Testis (tissue), 2 donors: ENCODE results near the gene DTL.

Experiments
- CTCF ChIP-seq, 3 experiments: fragments of 450-650 bp in 2 of 3; fragments of 200-600 bp in 1 of 3; sonication (generic) in 1 of 3; IDR thresholded peaks; one replicate each; pipeline ENCODE4 v1.5.1; 2016 to 2019; ENCODE audit warnings: antibody characterized with exemption in 3 of 3, mild to moderate bottlenecking in 2 of 3, moderate library complexity in 1 of 3
- POLR2A ChIP-seq: fragments of 450-650 bp; IDR thresholded peaks from one replicate; pipeline ENCODE4 v1.6.1; 2017; ENCODE audit warnings: antibody characterized with exemption, mild to moderate bottlenecking, moderate library complexity

- TF ChIP-seq CTCF (IDR thresholded peaks at IDR 0.05): no peak
- no peak for TF ChIP-seq POLR2A
Observed at GRCh38 chr1:212020975-212021374, 14.6 kb upstream of the DTL start.
